HG02852 (cell line): Measurements from ENCODE around the gene ZNF45.
A peak's percentile ranks its signal among the peaks of the same experiment; 100 is the strongest.
"Not testable (repeated sequence)": the region's sequence is repeated elsewhere in the genome, so short reads cannot be mapped to it uniquely, and the experiment has no call there.

Experiments
- ATAC-seq: cut with Tn5 transposase; IDR thresholded peaks from one replicate; pipeline ENCODE4 v1.9.1; 2021; ENCODE audit warnings: mild to moderate bottlenecking, moderate library complexity; ENCODE audit not compliant: unreplicated experiment

ZNF45 gene

GRCh38 chr19:43914051-43914450 lies 21.0 kb downstream of the ZNF45 start:
- ATAC-seq: no peak

- no peak for ATAC-seq
These were observed 21.7 kb downstream of the ZNF45 start for GRCh38 chr19:43913383-43913782.

- no peak for ATAC-seq
These were observed 24.2 kb downstream of the ZNF45 start for GRCh38 chr19:43910884-43911283.

- no peak for ATAC-seq
These were observed 26.4 kb downstream of the ZNF45 start for GRCh38 chr19:43908659-43909058.

GRCh38 chr19:43906774-43907173 lies 28.3 kb downstream of the ZNF45 start:
- no peak for ATAC-seq

GRCh38 chr19:43905897-43906296 lies 29.2 kb downstream of the ZNF45 start:
- no peak for ATAC-seq

- ATAC-seq: no peak
These were observed 32.7 kb downstream of the ZNF45 start for GRCh38 chr19:43902399-43902798.

- ATAC-seq: peak; percentile 70
These were observed 33.4 kb downstream of the ZNF45 start for GRCh38 chr19:43901395-43902390.

GRCh38 chr19:43895727-43896308 lies 39.3 kb downstream of the ZNF45 start:
- ATAC-seq: no peak

- no peak for ATAC-seq
These were observed 51.2 kb downstream of the ZNF45 start, which contains the start of gene ZNF404 for GRCh38 chr19:43883864-43884263. Gene ZNF404 (minus strand): TSS chr19:43883964.

GRCh38 chr19:43880483-43880882 lies 54.6 kb downstream of the ZNF45 start:
- ATAC-seq: no peak

GRCh38 chr19:43872547-43873336 lies 62.3 kb downstream of the ZNF45 start:
- ATAC-seq: no peak

- ATAC-seq: not testable (repeated sequence)
These were observed 68.2 kb downstream of the ZNF45 start for GRCh38 chr19:43866923-43867322.
